Panc1 (cell line): Measurements from ENCODE around the gene CSRNP2. TPM values are rescaled to one million over a fixed set of nuclear protein-coding genes. Genes with fewer than 3 reads are reported as not detected.

ENCODE experiments used
- total RNA-seq: library from RNA; stranded (reverse); gene quantifications from one replicate; pipeline ENCODE4 v1.2.1, GENCODE V29; 2021; ENCODE audit not compliant: unreplicated experiment

Gene CSRNP2
- total RNA-seq, 1 experiment from 2014 or later = 50.5 TPM

Other genes with a start within 250 kb of the CSRNP2 start
- gene TMPRSS12, start 240.7 kb downstream of the CSRNP2 start, total RNA-seq = not detected
- not detected for gene HIGD1C, start 131.1 kb downstream of the CSRNP2 start, total RNA-seq
- gene SLC11A2, start 57.2 kb downstream of the CSRNP2 start, total RNA-seq = 59.9 TPM
- 47.9 TPM for gene LETMD1, start 35.3 kb downstream of the CSRNP2 start, total RNA-seq
- gene TFCP2, start 89.5 kb upstream of the CSRNP2 start, total RNA-seq = 33.9 TPM
- 3.1 TPM for gene POU6F1, start 134.5 kb upstream of the CSRNP2 start, total RNA-seq
- gene DAZAP2, start 155.2 kb upstream of the CSRNP2 start, total RNA-seq = 197 TPM
- gene SMAGP, start 186.8 kb upstream of the CSRNP2 start, total RNA-seq = 2.4 TPM
- gene BIN2, start 240.6 kb upstream of the CSRNP2 start, total RNA-seq = 0.39 TPM